ENCODE data around the gene CMTR2. TPM values are rescaled to one million over a fixed set of nuclear protein-coding genes. Genes with fewer than 3 reads are reported as not detected.

CMTR2 gene
- total and polyA plus RNA-seq, 4 donors = 8.8 to 35.7 (median 14.0) TPM

DNA sequence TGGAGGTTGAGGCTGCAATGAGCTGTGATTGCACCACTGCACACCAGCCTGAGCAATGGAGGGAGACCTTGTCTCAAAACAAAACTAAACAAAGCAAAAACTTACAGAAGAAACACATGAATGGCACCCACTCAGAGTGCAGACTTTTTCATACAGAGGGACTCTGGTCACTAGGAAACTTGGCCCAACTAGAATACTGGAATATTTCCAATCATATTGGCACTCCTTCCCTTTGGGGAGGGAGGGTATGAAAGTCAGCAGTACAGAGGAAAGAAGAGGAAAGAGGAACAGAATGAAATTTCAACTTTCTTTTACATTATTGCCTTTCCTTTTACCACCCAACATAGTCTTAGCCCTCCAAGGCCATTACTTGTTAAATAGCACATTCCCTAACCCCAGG lies 28.2 kb downstream of the CMTR2 start:
- Histone ChIP-seq H3K4me1 (ENCODE audit: control insufficient read depth in 5 of 5, insufficient read depth in 5 of 5, low read length in 5 of 5) (peaks cover 0 to under 1% (median 0%) of the 10 kb centered on the region in 5 donors), H3K36me3 (ENCODE audit: control insufficient read depth in 4 of 4, insufficient read depth in 4 of 4, low read length in 4 of 4) (no peaks in the 10 kb centered on the region), H3K27me3 (ENCODE audit: control insufficient read depth in 3 of 3, insufficient read depth in 3 of 3, low read length in 2 of 3) (peaks cover 0 to 7% (median 0%) of the 10 kb centered on the region in 3 donors), H3K4me3 (no peak overlapping the region), H3K27ac (ENCODE audit: low read depth in 1 of 2, low read length in 1 of 2) (no peak overlapping the region), H3K9ac (ENCODE audit: insufficient read depth in 1 of 2, low read length in 2 of 2) (no peak overlapping the region), H3K9me3 (ENCODE audit: control insufficient read depth in 4 of 4, insufficient read depth in 3 of 4, low read length in 3 of 4) (no peaks in the 10 kb centered on the region)
- TF ChIP-seq, protein P1, sequence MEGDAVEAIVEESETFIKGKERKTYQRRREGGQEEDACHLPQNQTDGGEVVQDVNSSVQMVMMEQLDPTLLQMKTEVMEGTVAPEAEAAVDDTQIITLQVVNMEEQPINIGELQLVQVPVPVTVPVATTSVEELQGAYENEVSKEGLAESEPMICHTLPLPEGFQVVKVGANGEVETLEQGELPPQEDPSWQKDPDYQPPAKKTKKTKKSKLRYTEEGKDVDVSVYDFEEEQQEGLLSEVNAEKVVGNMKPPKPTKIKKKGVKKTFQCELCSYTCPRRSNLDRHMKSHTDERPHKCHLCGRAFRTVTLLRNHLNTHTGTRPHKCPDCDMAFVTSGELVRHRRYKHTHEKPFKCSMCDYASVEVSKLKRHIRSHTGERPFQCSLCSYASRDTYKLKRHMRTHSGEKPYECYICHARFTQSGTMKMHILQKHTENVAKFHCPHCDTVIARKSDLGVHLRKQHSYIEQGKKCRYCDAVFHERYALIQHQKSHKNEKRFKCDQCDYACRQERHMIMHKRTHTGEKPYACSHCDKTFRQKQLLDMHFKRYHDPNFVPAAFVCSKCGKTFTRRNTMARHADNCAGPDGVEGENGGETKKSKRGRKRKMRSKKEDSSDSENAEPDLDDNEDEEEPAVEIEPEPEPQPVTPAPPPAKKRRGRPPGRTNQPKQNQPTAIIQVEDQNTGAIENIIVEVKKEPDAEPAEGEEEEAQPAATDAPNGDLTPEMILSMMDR (IDR thresholded peaks at IDR 0.05; ENCODE audit: control extremely low read depth, extremely low read depth) = no peak
- ATAC-seq (ENCODE audit: insufficient read depth, low FRiP score) (no peak), DNase-seq (peak in 2 of 3 donors; percentile 15 to 16)

DNA sequence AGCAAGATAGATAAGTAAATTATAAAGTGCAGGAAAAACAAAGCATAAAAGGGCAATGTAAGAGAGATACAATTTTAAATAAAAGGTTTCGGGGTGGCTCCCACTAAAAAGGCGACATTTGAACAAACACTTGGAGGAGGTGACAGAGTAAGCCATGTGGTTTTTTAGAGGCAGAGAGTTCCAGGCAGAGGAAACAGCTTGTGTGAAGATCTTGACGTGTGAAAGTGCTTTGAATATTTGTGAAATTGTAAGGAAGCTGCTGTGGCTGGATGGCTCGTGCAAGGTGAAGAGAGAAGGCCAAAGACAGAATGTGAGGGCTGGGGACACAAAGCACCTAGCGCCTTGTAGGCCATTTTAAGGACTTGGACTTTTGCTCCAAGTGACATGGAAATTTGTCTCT lies 30.1 kb downstream of the CMTR2 start:
- H3K9ac ChIP-seq (ENCODE audit: insufficient read depth in 1 of 2, low read length in 2 of 2) = no peak overlapping the region
- DNase-seq (no peak), ATAC-seq (ENCODE audit: insufficient read depth, low FRiP score) (no peak)
- H3K9me3 ChIP-seq (ENCODE audit: control insufficient read depth in 4 of 4, insufficient read depth in 3 of 4, low read length in 3 of 4) = no peaks in the 10 kb centered on the region
- no peaks in the 10 kb centered on the region for H3K36me3 ChIP-seq (ENCODE audit: control insufficient read depth in 4 of 4, insufficient read depth in 4 of 4, low read length in 4 of 4)
- 44 to 63% methylated on average over 5 of the region's 5 CpGs for WGBS, 2 donors
- peaks cover 0 to 14% (median 0%) of the 10 kb centered on the region in 5 donors for H3K4me1 ChIP-seq (ENCODE audit: control insufficient read depth in 5 of 5, insufficient read depth in 5 of 5, low read length in 5 of 5)
- no peak overlapping the region for H3K4me3 ChIP-seq
- H3K27me3 ChIP-seq (ENCODE audit: control insufficient read depth in 3 of 3, insufficient read depth in 3 of 3, low read length in 2 of 3) = peaks cover 0 to 7% (median 0%) of the 10 kb centered on the region in 3 donors
- TF ChIP-seq, protein P1 (IDR thresholded peaks at IDR 0.05; ENCODE audit: control extremely low read depth, extremely low read depth) = no peak
- no peak overlapping the region for H3K27ac ChIP-seq (ENCODE audit: low read depth in 1 of 2, low read length in 1 of 2)

DNA sequence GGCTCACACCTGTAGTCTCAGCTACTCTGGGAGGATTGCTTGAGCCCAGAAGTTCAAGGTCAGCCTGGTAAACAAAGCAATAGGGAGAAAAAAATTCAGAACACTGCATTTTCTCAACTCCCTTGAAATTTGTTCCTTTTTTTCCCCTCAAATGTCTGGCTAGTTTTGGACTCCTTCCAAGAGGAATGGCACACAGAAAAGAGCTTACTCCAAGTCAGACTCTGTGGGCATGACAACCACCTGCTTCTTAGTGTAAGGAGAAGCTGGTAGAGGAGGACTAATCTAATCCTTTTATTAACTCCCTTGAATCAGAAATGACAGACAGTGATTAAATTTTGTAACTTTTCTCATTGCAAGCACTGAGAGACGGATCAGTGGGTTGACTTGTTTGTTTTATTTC lies 30.8 kb downstream of the CMTR2 start:
- TF ChIP-seq, protein P1 (IDR thresholded peaks at IDR 0.05; ENCODE audit: control extremely low read depth, extremely low read depth) = no peak
- Histone ChIP-seq H3K27ac (ENCODE audit: low read depth in 1 of 2, low read length in 1 of 2) (no peak overlapping the region), H3K9me3 (ENCODE audit: control insufficient read depth in 4 of 4, insufficient read depth in 3 of 4, low read length in 3 of 4) (no peaks in the 10 kb centered on the region), H3K36me3 (ENCODE audit: control insufficient read depth in 4 of 4, insufficient read depth in 4 of 4, low read length in 4 of 4) (no peaks in the 10 kb centered on the region), H3K4me3 (no peak overlapping the region), H3K27me3 (ENCODE audit: control insufficient read depth in 3 of 3, insufficient read depth in 3 of 3, low read length in 2 of 3) (peaks cover 0 to 7% (median 0%) of the 10 kb centered on the region in 3 donors), H3K9ac (ENCODE audit: insufficient read depth in 1 of 2, low read length in 2 of 2) (no peak overlapping the region), H3K4me1 (ENCODE audit: control insufficient read depth in 5 of 5, insufficient read depth in 5 of 5, low read length in 5 of 5) (peaks cover 0 to 14% (median 0%) of the 10 kb centered on the region in 5 donors)
- DNase-seq (peak in 1 of 3 donors; percentile 26), ATAC-seq (ENCODE audit: insufficient read depth, low FRiP score) (no peak)
- 78 to 80% methylated on average over 1 of the region's 1 CpG for WGBS, 2 donors

DNA sequence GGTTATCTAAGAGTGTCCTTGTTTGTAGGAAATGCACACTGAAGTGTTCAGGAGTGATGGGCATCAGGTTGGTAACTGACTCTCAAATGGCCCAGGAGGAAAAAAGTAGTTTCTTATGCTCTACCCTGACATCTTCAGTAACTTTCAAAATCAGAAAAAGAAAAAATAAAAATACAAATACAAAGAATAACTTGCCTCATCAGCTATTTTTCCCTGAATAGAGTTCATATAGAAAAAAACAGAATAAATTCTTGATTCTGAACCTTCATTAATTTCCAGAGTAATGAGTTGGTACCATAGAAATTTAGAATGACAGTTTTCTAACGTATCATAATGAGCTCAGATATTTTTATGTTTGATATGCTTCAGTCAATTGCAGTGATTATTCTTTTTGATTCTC lies 31.4 kb downstream of the CMTR2 start:
- TF ChIP-seq, protein P1 (IDR thresholded peaks at IDR 0.05; ENCODE audit: control extremely low read depth, extremely low read depth) = no peak
- Histone ChIP-seq H3K36me3 (ENCODE audit: control insufficient read depth in 4 of 4, insufficient read depth in 4 of 4, low read length in 4 of 4) (no peaks in the 10 kb centered on the region), H3K9me3 (ENCODE audit: control insufficient read depth in 4 of 4, insufficient read depth in 3 of 4, low read length in 3 of 4) (no peaks in the 10 kb centered on the region), H3K4me3 (no peak overlapping the region), H3K9ac (ENCODE audit: insufficient read depth in 1 of 2, low read length in 2 of 2) (no peak overlapping the region), H3K27me3 (ENCODE audit: control insufficient read depth in 3 of 3, insufficient read depth in 3 of 3, low read length in 2 of 3) (peaks cover 0 to 7% (median 0%) of the 10 kb centered on the region in 3 donors), H3K27ac (ENCODE audit: low read depth in 1 of 2, low read length in 1 of 2) (no peak overlapping the region), H3K4me1 (ENCODE audit: control insufficient read depth in 5 of 5, insufficient read depth in 5 of 5, low read length in 5 of 5) (peaks cover 0 to 14% (median 0%) of the 10 kb centered on the region in 5 donors)
- WGBS, 2 donors = 60 to 74% methylated on average over 1 of the region's 1 CpG
- ATAC-seq (ENCODE audit: insufficient read depth, low FRiP score) = no peak
- DNase-seq = no peak
